GM06990 (cell line): ENCODE results near the gene KIF26B.

Experiments used
- DNase-seq: peaks from one replicate; pipeline ENCODE4 v3.0.0-alpha.2; 2011; ENCODE audit not compliant: insufficient read length; ENCODE audit errors: extremely low read depth
- H3K27me3 ChIP-seq: replicated peaks from 2 replicates; pipeline ENCODE4 v1.6.0; 2011; ENCODE audit warnings: low read length; ENCODE audit not compliant: control insufficient read depth, insufficient read depth
- H3K36me3 ChIP-seq: 2 replicates; pipeline ENCODE4 v1.5.1; 2011; ENCODE audit warnings: low read length; ENCODE audit not compliant: control insufficient read depth, insufficient read depth
- H3K4me3 ChIP-seq: replicated peaks from 2 replicates; pipeline ENCODE4 v1.5.1; 2011; ENCODE audit warnings: low read depth, mild to moderate bottlenecking, control low read depth, low read length
- TF ChIP-seq, protein P1 (sequence below): IDR thresholded peaks from 2 replicates; pipeline ENCODE4 v1.5.1; 2011; ENCODE audit warnings: low read length, control low read depth, mild to moderate bottlenecking, inconsistent platforms; ENCODE audit not compliant: insufficient read depth, poor library complexity, severe bottlenecking

KIF26B gene

DNA sequence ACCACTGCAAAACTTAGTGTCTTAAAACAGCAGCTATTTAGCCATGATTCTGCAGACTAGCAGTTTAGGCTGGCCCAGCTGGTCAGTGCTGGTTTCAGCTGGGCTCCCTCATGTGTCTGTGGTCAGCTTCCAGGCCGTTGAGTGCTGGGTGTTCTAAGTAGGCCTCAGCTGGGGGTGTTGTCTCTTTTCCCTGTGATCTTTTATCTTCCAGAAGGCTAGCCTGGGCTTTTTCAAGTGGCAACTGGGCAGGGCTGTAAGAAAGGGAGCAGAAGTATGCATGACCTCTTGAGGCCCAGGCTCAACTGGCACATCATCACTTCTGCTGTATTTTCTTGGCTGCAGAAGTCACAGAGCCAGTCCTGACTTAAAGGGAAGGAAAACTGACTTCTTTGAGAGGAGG is 136.1 kb downstream of the KIF26B start:
- TF ChIP-seq, protein P1, sequence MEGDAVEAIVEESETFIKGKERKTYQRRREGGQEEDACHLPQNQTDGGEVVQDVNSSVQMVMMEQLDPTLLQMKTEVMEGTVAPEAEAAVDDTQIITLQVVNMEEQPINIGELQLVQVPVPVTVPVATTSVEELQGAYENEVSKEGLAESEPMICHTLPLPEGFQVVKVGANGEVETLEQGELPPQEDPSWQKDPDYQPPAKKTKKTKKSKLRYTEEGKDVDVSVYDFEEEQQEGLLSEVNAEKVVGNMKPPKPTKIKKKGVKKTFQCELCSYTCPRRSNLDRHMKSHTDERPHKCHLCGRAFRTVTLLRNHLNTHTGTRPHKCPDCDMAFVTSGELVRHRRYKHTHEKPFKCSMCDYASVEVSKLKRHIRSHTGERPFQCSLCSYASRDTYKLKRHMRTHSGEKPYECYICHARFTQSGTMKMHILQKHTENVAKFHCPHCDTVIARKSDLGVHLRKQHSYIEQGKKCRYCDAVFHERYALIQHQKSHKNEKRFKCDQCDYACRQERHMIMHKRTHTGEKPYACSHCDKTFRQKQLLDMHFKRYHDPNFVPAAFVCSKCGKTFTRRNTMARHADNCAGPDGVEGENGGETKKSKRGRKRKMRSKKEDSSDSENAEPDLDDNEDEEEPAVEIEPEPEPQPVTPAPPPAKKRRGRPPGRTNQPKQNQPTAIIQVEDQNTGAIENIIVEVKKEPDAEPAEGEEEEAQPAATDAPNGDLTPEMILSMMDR: no peak
- DNase-seq: no peak
- Histone ChIP-seq H3K4me3 (no peak overlapping the region), H3K27me3 (peaks cover 3% of the 10 kb centered on the region), H3K36me3 (no peaks in the 10 kb centered on the region)

DNA sequence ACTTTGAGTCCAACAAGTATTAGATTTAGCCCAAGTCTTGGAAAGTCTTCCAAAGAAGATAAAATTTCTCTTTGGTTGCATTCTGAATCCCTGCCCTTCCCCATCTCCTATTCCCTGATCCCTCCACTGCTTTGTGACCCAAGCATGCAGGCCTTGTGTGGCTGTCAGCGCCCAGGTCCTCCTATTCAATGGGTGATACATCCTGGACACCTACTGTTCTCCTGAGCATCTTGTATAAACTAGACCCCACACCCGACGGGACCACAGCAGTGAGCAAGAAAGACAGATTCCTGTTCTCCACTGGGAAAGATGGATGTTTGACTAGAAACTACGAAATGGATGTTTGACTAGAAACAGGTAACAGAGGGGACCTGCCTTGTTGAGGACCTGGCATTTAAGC is 136.6 kb downstream of the KIF26B start:
- TF ChIP-seq, protein P1: no peak
- Histone ChIP-seq H3K4me3 (no peak overlapping the region), H3K27me3 (peaks cover 3% of the 10 kb centered on the region), H3K36me3 (no peaks in the 10 kb centered on the region)
- no peak for DNase-seq

DNA sequence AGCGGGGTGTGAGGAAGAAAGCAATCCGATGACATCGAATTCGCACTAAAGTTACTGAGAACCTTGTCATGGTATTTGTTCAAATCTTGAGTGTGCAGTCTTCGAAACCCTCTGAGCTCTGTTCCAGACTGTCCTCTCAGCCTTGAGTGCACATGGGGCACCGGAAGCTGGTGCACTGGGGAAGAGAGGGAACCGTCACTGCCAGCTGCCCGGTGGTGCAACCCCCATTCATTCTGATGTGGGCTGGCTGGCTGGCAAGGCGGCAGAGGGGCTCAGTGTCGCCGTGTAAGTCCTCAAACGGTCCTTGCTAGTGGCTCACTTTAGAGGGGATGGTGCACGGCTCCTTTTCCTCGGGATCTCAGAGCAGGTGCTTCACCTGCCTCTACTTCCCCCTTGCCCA is 137.4 kb downstream of the KIF26B start:
- peaks cover 3% of the 10 kb centered on the region for H3K27me3 ChIP-seq
- H3K4me3 ChIP-seq: no peak overlapping the region
- no peak for DNase-seq
- TF ChIP-seq, protein P1: no peak
- H3K36me3 ChIP-seq: no peaks in the 10 kb centered on the region

DNA sequence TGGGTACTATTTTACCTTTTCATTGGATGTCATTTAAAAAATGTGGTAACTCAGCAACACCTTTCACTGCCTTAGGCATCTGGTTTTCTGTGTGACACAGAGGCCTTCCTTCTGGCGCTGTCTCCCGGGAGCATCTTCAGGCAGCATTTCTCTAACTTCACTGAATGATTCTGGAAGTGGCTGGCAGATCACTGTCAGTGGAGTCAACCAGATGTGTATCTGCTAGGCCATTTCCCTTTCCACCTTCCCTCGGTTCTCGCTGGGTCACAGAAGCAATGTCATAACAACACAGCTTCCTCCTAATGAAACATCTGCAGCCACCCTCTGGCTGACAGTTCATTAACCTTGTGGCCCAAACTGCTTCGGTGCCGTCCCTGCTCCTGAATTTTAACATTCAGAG is 137.8 kb downstream of the KIF26B start:
- Histone ChIP-seq H3K4me3 (no peak overlapping the region), H3K27me3 (peaks cover 3% of the 10 kb centered on the region), H3K36me3 (no peaks in the 10 kb centered on the region)
- TF ChIP-seq, protein P1: no peak
- DNase-seq: no peak

DNA sequence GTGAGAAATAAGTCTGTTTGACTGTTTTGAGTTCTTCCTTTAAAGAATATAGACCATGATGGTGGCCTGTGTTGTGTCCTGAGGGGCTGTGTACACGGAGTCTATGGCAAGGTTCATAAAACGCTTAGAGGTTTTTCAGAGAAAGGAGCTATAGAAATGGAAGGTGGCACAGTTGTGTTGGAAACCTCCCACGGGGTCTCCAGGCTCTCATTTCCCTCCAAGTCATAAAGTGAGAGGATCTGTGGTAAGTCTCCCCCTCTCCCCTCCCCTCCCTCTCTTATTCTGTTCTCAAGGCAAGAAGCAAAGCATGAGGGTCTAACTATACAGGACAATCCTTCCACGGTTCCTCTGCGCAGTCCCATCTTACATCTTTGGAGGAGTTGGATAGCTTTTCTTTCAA is 139.2 kb downstream of the KIF26B start:
- no peak for DNase-seq
- Histone ChIP-seq H3K27me3 (peaks cover 3% of the 10 kb centered on the region), H3K36me3 (no peaks in the 10 kb centered on the region), H3K4me3 (no peak overlapping the region)
- TF ChIP-seq, protein P1: no peak

DNA sequence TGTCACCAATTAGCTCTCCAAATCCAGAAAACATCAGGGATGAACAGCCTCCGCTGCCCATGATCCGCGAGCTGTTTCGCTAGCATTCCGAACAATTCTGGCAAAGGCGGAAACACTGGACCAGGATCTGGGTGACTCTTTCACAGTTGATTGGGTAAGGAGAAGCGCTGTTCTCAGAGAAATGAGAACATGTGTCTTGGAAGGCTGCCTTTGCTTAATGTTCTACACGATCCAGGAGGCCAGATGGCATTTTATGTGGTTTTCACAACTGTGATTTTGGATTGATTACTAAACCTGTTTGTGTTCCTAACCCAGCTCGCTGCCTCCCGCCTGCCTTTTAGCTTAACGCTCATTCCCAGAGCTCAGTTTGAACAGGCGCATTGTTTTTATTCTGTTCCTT is 144.0 kb downstream of the KIF26B start:
- Histone ChIP-seq H3K4me3 (no peak overlapping the region), H3K27me3 (no peaks in the 10 kb centered on the region), H3K36me3 (no peaks in the 10 kb centered on the region)
- DNase-seq: no peak
- TF ChIP-seq, protein P1: no peak
